HEK293 (cell line): ENCODE measurements around the gene WWOX.

ENCODE experiments used
- ATF2 ChIP-seq: fragments of 450-650 bp; formaldehyde crosslinking; IDR thresholded peaks from 2 replicates; pipeline ENCODE4 v1.5.1; 2016; ENCODE audit warnings: missing biosample characterization, missing genetic modification characterization, low read depth
- CTCF ChIP-seq: fragments of 450-650 bp; formaldehyde crosslinking; IDR thresholded peaks from 2 replicates; pipeline ENCODE4 v1.5.1; 2016; ENCODE audit warnings: missing biosample characterization, missing genetic modification characterization
- KLF8 ChIP-seq: fragments of 450-650 bp; formaldehyde crosslinking; IDR thresholded peaks from 2 replicates; pipeline ENCODE4 v1.5.1; 2016; ENCODE audit warnings: missing biosample characterization, missing genetic modification characterization
- MZF1 ChIP-seq: fragments of 450-650 bp; formaldehyde crosslinking; IDR thresholded peaks from 2 replicates; pipeline ENCODE4 v1.5.1; 2017; ENCODE audit warnings: missing biosample characterization, missing genetic modification characterization, borderline replicate concordance
- REPIN1 ChIP-seq: fragments of 450-650 bp; formaldehyde crosslinking; IDR thresholded peaks from 2 replicates; pipeline ENCODE4 v1.5.1; 2017; ENCODE audit warnings: missing biosample characterization, missing genetic modification characterization, low read depth
- ZNF274 ChIP-seq, 2 experiments: fragments of 200-500 bp in 1 of 2; fragments of 450-650 bp in 1 of 2; sonication (Bioruptor generic) in 1 of 2; formaldehyde crosslinking in 1 of 2; IDR thresholded peaks; 2 replicates each; pipeline versions ENCODE4 v1.5.1 to v1.6.1; 2014 to 2016; ENCODE audit warnings: borderline replicate concordance in 1 of 2, inconsistent platforms in 1 of 2, low read length in 1 of 2, missing biosample characterization in 1 of 2, missing genetic modification characterization in 1 of 2
- ZNF530 ChIP-seq: fragments of 450-650 bp; formaldehyde crosslinking; IDR thresholded peaks from 2 replicates; pipeline ENCODE4 v1.5.1; 2016; ENCODE audit warnings: low read depth, missing biosample characterization, missing genetic modification characterization
- ZNF639 ChIP-seq: fragments of 450-650 bp; formaldehyde crosslinking; IDR thresholded peaks from 2 replicates; pipeline ENCODE4 v1.5.1; 2016; ENCODE audit warnings: missing biosample characterization, missing genetic modification characterization

- no peak for TF ChIP-seq ATF2 (tag by site-specific recombination)
- TF ChIP-seq MZF1 (tag by site-specific recombination): no peak
- no peak for TF ChIP-seq REPIN1 (tag by site-specific recombination)
- TF ChIP-seq ZNF530: no peak
- TF ChIP-seq CTCF (tag by site-specific recombination): no peak
- no peak for TF ChIP-seq ZNF274 (IDR thresholded peaks at IDR 0.05; ENCODE audit: low read length)
- no peak for TF ChIP-seq ZNF274 (tag by site-specific recombination; IDR thresholded peaks at IDR 0.05; ENCODE audit: borderline replicate concordance)
- no peak for TF ChIP-seq KLF8 (tag by site-specific recombination)
- no peak for TF ChIP-seq ZNF639 (tag by site-specific recombination)
Observed at GRCh38 chr16:78789561-78789960, 690.1 kb downstream of the WWOX start.
